PC-9 (cell line): ENCODE measurements around the gene TRPV5.

Experiments used
- EZH2 ChIP-seq: fragments of 200-600 bp; sonication (generic); IDR thresholded peaks from 2 replicates; pipeline ENCODE4 v1.8.0; 2017; ENCODE audit warnings: antibody characterized with exemption, low read depth
- TF ChIP-seq, protein P1 (sequence below): fragments of 200-600 bp; sonication (generic); conservative IDR thresholded peaks from 2 replicates; pipeline ENCODE4 v1.6.1; 2017; ENCODE audit warnings: mixed run types, antibody characterized with exemption, mild to moderate bottlenecking, moderate library complexity

DNA sequence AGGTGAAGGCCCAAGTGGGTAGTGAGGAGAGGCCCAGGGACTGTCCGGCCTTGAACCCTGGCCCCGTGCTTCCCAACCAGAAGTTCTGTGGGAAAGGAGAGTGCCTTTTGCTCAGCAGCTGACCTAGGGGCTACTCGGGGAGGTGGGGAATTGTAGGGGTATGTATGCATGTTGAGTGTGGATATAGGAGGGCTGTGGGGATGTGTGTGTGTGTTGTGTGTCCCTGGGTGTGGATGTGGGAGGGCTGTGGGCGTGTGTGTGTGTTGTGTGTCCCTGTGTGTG is 66.5 kb downstream of the TRPV5 start:
- TF ChIP-seq, protein P1, sequence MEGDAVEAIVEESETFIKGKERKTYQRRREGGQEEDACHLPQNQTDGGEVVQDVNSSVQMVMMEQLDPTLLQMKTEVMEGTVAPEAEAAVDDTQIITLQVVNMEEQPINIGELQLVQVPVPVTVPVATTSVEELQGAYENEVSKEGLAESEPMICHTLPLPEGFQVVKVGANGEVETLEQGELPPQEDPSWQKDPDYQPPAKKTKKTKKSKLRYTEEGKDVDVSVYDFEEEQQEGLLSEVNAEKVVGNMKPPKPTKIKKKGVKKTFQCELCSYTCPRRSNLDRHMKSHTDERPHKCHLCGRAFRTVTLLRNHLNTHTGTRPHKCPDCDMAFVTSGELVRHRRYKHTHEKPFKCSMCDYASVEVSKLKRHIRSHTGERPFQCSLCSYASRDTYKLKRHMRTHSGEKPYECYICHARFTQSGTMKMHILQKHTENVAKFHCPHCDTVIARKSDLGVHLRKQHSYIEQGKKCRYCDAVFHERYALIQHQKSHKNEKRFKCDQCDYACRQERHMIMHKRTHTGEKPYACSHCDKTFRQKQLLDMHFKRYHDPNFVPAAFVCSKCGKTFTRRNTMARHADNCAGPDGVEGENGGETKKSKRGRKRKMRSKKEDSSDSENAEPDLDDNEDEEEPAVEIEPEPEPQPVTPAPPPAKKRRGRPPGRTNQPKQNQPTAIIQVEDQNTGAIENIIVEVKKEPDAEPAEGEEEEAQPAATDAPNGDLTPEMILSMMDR, result no peak
- no peak for TF ChIP-seq EZH2
